Right ventricle myocardium inferior (tissue), 1 donor: ENCODE data around the gene DNAH11. TPM values are rescaled to one million over a fixed set of nuclear protein-coding genes. Genes with fewer than 3 reads are reported as not detected.

Experiments used
- ATAC-seq: fragments of 200-7000 bp; cut with Tn5 transposase; one replicate; pipeline ENCODE4 v1.9.1; 2020; ENCODE audit warnings: mild to moderate bottlenecking, moderate library complexity
- DNase-seq: peaks from one replicate; pipeline ENCODE4 v3.0.0; 2021; ENCODE audit errors: missing footprints
- intact Hi-C: fragments of 100-400 bp; cut with DNase I; formaldehyde crosslinking; loops from one replicate; pipeline ENCODE4 v1.11.0; 2022
- total RNA-seq: library from RNA; stranded (reverse); fragmentation: NEBNext Ultra II Directional; extraction: Animal tissue kit (Norgen Biotek cat#: 25700); gene quantifications from one replicate; pipeline ENCODE4 v1.2.1, GENCODE V29; 2021
- donor health status: DM: no; HTN: yes; CAD: no; lungs with severe emphysema.

The DNAH11 gene
- total RNA-seq, 1 donor from 2014 or later = 0.08 TPM

DNA sequence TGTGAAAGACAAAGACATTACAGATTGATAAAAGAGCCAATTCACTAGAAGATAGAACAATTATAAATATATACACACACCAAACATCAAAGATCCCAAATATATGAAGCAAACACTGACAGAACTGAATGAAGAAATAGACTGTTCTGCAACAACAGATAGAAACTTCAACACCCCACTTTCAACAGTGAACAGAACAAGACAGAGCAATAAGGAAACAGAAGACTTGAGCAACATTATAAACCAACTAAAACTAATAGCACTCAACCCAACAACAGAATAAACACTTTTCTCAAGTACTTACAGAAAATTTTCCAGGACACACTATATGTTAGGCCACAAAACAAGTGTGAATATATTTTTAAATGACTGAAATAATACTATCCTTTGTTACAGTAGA is 392.0 kb downstream of the DNAH11 start:
- ATAC-seq (no peak), DNase-seq (no peak)
- intact Hi-C loops = no loop called here

DNA sequence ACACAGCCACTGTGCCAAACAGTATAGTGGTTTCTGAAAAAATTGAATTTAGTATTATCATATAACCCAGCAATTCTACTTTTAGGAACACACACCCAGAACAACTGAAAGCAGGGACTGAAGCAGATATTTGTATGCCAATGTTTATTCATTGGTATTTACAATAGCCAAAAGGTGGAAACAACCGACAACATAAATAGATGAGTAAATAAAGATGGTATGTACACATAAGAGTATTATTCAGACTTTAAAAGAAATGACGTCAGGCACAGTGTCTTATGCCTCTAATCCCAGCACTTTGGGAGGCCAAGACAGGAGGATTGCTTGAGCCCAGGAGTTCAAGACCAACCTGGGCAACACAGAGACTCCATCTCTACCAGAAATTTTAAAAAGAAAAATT is 395.6 kb downstream of the DNAH11 start:
- ATAC-seq (no peak), DNase-seq (no peak)
- intact Hi-C loops = no loop called here

DNA sequence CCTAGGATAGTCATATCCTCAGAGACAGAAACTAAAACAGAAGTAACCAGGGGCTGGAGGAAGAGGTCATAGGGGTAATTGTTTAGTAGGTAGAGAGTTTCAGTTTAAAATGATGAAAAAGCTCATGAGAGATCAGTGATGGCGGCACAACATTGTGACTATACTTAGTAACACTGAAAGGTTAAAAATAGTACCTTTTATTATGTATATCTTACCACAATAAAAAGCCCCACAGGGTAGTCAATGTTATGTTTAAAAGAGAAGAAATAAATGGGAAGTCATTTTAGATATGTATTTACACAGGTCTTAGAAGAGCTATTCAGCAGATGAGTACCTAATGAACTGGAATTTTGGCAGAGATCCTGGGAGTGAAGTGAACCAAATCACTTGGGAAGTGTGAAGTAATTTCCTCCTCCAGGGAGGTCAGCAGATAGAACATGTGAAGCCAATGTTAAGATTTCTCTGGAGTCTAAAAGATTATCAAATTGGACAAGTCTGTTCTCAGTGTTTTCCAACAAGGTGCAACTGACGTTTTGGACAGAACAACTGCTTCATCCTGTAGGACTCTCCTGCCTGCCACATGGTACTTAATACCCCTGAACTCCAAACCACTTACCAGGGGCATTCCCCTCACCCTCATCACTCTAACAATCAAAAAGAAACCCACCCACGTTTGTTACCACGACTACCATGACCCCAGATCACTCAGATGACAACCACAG is 396.5 kb downstream of the DNAH11 start:
- intact Hi-C loops = no loop called here
- DNase-seq = no peak
- peak; percentile 51 for ATAC-seq

DNA sequence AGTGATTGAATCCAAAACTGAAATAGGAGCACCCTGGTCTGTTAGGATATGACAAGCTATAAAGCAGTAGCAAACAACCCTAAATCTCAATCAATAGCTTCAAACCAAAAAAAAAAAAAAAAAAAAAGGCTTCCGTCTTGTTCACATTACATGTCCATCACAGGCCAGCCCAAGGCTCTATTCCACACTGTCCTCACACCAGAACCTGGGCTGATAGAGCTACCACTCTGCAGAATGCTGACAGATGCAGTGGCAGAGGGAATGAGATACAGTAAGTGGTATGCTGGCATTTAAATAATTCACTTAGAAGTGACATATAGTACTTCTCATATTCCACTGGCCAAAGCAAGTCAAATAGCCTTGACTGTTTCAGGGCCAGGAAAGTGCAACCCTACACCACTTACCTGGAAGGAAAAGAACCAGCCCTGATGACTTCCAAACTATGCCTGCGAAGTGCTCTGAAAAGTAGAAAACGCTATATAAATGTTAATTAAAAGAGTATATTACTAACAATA is 397.1 kb downstream of the DNAH11 start:
- intact Hi-C loops = no loop called here
- no peak for DNase-seq
- peak; percentile 68 for ATAC-seq

DNA sequence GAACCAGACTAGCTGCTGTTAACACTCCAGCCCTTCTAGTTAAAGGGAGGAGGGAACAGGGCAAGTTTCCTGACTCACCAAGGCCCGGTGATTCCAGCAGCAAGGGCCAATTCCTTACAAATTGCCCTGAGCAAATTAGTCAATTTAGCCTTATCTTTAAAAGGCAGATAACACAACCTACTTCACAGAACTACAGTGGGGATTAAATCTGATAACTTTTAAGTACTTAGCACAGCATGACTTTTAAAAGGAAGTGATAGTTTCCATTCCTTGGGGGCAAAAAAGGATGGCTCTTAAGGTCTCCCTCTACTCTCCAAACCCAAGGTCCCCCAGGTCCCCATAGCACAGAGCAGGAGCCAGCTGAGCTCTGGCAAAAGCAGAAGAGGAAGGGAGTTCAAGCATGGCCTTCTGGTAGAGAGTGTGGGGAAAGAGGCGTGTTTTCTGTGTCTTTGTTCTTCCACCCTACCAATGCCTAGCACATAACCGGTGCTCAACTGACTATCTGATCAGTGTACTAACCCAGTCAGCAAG is 398.8 kb downstream of the DNAH11 start:
- ATAC-seq (no peak), DNase-seq (no peak)
- intact Hi-C loops = loop anchor here (2.0 kb wide), 1 partner anchor 19 kb away; no protein-coding TSS in a partner anchor

DNA sequence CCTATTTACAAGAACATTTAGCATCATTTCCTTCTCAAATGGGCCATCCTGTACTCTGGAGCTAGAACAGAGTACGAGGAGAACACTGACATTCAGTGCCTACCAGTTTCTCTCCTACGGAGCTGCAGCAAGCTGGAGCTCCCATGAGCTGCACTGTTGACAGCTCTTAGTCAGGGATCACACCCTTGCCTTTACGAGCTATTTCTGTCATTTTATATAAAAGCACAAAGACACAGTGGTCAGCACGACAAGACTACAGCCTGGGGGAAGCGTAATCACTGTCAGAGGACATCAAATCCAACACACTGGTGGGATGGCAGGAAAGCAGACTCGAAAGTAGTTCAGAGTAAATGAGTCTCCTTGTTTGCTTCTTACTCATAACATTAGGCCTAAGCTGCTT is 400.1 kb downstream of the DNAH11 start:
- DNase-seq = no peak
- no peak for ATAC-seq
- intact Hi-C loops = loop anchor here (2.0 kb wide), 1 partner anchor 20 kb away; no protein-coding TSS in a partner anchor

DNA sequence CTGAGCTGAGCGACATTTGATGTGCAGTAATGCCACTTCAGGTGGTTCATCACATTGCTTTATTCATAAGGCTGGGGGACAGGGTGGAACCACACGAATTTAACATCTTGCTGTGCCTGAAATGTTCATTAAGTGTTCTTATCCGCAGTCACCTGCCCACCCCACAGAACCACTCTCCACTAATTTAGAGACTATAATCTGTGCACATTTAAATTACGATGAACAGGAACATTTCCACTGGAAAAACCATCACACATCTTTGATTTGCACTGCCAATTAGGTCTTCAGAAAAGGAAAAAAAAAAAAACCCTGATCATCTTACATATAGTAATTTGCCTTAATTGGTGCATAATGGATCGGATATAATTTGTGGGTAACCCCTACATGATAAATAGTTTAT is 400.6 kb downstream of the DNAH11 start:
- intact Hi-C loops = loop anchor here (2.0 kb wide), 1 partner anchor 21 kb away; no protein-coding TSS in a partner anchor
- no peak for ATAC-seq
- DNase-seq = no peak

DNA sequence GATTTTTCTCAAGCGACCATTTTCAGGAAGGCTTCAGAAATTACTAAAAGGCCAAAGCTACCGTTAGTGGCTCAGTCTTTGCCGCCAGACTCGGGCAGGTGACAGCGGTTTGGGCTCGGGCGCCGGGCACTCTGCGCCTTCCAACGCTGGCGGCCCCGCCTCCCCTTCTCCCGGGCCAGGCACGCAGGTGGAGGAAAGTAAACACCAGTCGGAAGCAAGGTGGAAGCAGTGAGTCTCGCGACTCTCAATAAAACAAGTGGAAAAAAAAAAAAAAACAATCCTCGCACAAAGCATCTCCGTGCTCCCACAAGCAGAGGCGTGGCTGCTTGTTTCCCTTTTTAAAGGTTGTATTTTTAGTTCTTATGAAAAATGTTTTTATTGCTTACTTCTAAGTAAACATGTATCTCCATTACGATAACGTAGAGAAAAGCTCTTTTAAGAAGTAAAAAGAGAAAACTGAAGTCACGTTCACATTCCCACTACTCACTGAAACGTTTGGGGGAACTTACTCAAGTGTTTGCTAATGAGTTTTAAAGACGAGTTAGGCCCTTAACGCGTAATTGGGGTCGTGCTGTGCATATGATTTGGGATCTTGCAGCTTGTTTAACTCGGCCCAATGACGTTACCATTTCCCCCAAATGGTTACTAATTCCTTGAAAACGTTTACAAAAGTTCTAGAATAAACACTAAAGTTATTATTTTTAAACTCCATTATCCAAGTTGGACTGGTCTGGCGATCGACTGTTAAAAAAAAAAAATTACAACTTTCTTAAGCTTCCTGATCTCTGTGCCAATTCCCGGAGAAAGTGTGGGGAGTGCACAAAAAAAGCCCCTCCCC is 402.0 kb downstream of the DNAH11 start:
- no peak for ATAC-seq
- DNase-seq = peak; percentile 77
- intact Hi-C loops = loop anchor here (2.0 kb wide), 1 partner anchor 32 kb away; no protein-coding TSS in a partner anchor

DNA sequence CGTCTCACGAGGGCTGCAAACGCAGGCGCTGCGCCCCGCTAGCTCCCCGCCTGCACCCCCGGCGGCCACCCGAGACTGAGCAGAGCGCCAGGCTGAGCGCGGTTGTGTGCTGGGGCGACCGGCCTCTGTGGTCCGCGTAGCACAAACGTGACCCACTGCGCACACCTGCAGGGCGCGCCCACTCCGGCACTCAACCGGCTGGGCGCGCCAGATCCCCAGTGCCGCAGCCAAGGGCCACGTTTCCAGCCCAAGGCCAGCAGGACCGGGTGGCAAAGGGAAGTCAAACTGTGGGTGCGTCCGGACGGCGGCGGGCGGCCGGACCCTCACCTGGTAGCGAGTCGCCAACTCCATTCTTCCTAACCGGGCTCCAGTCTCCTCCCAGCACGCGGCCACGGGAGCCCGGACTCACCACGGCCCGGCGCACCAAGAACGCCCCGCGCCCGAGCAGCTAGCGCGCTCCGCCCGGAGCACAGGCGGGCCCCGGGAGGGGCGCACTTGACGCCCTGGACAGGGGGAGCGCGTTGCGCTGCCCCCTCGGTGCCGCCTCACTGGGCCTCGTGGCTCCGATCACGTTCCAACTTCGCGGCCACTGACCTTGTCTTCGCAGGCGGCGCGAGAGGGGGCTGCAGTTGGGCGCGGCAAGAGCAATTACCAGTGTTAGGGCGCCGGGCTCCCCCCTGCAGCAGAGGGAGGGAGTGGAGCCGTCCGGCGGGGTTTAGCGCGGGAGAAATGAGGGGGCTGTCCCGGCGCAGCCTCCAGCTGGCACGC is 402.8 kb downstream of the DNAH11 start, which contains the start of gene CDCA7L:
Gene CDCA7L (minus strand): TSS at position 446 of the 768 bp plus-strand sequence. CDS start 95 bp downstream, at position 351.
- peak; percentile 90 for DNase-seq
- intact Hi-C loops = loop anchor here (2.0 kb wide), 1 partner anchor 33 kb away; no protein-coding TSS in a partner anchor
- peak; percentile 95 for ATAC-seq

DNA sequence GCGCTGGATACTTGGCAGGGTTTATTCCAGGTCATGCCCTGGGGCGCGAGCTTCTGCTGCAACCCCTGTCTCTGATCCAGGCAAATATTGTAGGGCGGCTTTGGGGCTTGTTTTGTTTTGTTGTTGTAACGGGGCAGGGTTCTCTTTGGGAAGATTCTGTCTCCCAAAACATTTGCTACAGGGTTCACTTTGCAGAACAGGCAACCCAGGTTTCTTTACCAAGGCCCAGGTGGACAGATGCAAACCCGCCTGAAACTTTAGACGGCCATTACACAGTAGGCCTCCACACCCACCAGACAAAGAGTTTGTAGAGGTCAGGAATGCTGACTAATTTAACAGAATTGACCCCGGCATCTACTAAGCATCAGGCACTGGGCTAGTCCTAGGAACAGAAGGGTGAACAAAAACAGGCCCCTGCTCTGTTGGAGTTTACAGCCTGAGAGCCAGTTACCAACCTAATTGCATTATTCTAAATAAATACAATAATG is 403.4 kb downstream of the DNAH11 start:
- no peak for ATAC-seq
- intact Hi-C loops = no loop called here
- DNase-seq = no peak

DNA sequence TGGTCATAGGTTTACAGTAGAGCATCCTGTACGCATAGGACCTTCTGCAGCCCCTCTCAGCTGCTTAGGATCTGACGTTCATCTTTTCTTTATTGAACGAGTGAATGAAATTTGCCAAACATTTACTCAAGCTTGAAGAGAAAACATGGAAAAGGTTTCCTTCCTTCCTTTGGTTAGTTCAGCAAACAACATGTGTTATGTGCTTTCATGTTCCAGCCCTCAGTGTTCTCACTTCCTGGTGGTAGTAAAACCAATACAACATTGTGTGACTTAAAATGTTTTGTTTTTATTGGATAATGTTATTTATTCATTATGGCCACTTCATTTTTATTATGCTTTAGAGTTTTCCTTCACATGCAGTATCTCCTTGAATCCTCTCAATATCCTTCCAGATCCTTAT is 404.2 kb downstream of the DNAH11 start:
- no peak for ATAC-seq
- DNase-seq = no peak
- intact Hi-C loops = no loop called here

DNA sequence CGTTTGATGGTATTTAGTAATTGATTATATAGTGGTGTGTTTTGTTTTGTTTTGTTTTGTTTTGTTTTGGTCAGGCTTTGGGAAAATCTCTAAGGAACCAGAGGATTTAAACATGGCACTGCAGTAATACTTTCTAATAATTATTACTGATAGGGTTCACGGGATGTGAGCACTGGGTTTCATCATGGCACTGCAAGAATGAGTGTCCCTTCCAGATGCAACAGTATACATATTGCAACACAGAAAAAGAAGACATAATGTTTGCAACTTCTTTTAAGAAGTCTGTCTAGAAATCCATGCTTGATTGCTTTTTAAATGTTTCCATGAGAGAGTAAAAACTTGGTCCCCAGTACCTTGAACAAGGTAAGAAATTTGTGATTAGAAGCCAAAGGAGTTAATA is 405.1 kb downstream of the DNAH11 start:
- no peak for DNase-seq
- ATAC-seq = no peak
- intact Hi-C loops = no loop called here

DNA sequence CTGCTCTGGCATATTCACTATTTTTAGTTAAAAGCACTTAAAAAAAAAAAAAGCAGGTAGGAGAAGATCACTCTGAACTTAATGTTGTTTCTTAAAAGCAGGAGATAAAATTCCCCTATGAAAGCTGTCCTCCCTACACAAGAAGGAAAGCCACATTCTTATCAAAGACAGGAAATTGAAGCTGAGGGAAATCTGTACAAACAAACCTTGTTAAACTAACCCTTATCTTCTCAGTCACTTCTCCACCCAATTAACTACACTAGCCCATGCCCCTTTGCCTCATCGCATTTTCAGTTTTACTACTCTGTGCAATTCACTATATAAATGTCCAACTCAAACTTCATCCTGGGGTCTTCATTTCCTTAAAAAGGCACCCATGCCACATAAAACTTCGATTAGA is 405.5 kb downstream of the DNAH11 start:
- no peak for ATAC-seq
- intact Hi-C loops = no loop called here
- no peak for DNase-seq

DNA sequence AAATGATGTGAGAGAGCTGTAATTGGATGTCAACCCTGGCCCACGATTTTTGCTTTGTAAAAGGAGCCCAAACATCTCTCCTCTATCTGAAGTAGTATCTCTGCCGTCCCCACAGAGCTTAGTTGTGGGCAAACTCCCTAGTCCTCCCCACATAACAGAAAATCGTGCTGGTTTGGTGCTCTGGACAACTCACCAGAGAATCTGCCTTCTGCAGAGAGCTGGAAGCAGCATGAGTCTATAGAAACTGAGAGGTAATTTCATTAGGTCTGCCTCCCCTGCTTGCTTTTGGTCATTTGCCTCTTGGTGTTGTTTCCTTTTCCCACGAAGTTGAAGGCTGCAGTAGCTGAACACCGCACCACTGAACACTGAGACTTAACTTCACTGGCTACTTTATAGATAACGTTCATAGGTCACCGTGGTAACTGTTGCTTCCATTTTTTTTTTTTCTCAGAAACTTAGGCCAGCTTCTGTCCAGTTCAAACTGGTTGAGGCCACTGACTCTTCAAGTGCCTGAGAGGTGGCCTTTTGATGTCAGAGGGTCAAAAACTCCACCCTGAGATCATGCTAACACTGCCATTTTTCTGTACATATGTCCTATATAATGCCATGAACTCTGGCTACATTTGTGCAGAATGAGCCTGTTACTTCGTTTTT is 406.2 kb downstream of the DNAH11 start:
- intact Hi-C loops = no loop called here
- ATAC-seq (no peak), DNase-seq (no peak)
